ENCODE results near the gene CCDC50. TPM values are rescaled to one million over a fixed set of nuclear protein-coding genes. Genes with fewer than 3 reads are reported as not detected.

Gene CCDC50
- total and polyA plus RNA-seq, 2 experiments from 2014 or later, result 31.6 to 49.6 TPM

DNA sequence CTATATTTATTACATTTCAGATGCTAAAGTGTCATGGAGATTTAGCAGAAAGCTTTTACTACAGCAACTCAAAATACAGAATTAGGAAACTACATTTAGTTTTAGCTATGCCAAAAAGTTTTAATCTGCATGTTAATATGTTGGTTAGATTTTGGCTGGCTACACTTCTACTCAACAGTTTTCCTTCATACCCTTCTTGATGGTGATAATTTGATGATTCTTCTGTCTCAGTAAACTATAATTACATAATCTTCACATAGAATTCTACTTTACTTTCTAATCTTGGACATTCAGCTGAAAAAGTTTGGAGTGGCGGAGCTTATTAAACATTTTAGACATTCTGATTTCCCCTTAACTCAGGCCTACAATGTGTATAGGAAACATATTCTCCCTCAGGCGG is 11.2 kb downstream of the CCDC50 start:
- Histone ChIP-seq H3K4me3 (no peak overlapping the region), H3K4me2 (no peak overlapping the region), H3K36me3 (replicated peaks; ENCODE audit: insufficient read depth, low read depth) (no peaks in the 10 kb centered on the region), H3K79me2 (peaks cover 98% of the 10 kb centered on the region), H3K4me1 (ENCODE audit: insufficient read depth) (peaks cover 21% of the 10 kb centered on the region), H3K9me3 (ENCODE audit: low read depth) (no peaks in the 10 kb centered on the region), H4K20me1 (ENCODE audit: insufficient read depth, poor library complexity, severe bottlenecking) (peaks cover 56% of the 10 kb centered on the region), H2AFZ (no peak overlapping the region), H3K27ac (no peak overlapping the region), H3K27me3 (no peaks in the 10 kb centered on the region), H3K9me2 (replicated peaks; ENCODE audit: insufficient read depth) (no peaks in the 10 kb centered on the region)
- WGBS (ENCODE audit: low lambda C conversion rate, missing lambda C conversion rate), result 98% methylated on average over 2 of the region's 2 CpGs
- TF ChIP-seq EZH2 (IDR thresholded peaks at IDR 0.05; ENCODE audit: borderline replicate concordance), result no peak
- TF ChIP-seq CTCF (IDR thresholded peaks at IDR 0.05; ENCODE audit: poor library complexity), result no peak
- no peak for TF ChIP-seq EZH2phosphoT487 (IDR thresholded peaks at IDR 0.05; ENCODE audit: low read depth, severe bottlenecking, unreplicated experiment)
- DNase-seq (ENCODE audit: low spot score), result no peak

DNA sequence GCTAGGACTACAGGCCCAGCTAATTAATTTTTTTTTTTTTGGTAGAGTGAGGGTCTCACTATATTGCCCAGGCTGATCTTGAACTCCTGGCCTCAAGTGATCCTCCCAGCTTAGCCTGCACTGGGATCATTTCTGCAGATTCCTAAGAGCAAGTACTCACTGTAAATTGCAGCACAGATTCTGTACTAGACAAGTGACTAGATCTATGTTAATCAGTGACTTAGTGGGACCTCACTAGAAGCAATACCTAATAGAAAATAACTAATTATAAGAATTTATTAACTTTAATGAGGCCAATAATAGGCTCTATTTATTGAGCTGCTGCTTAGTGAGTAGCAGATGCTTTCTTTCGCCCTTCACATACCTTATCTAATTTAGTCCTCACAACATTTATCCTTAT is 11.8 kb downstream of the CCDC50 start:
- no peak for DNase-seq (ENCODE audit: low spot score)
- no peak overlapping the region for H3K4me3 ChIP-seq
- no peak overlapping the region for H3K4me2 ChIP-seq
- WGBS (ENCODE audit: low lambda C conversion rate, missing lambda C conversion rate), result 87% methylated on average over 1 of the region's 1 CpG
- no peak overlapping the region for H2AFZ ChIP-seq
- H3K27me3 ChIP-seq, result no peaks in the 10 kb centered on the region
- H3K4me1 ChIP-seq (ENCODE audit: insufficient read depth), result peaks cover 21% of the 10 kb centered on the region
- peaks cover 98% of the 10 kb centered on the region for H3K79me2 ChIP-seq
- H3K9me2 ChIP-seq (replicated peaks; ENCODE audit: insufficient read depth), result no peaks in the 10 kb centered on the region
- H3K9me3 ChIP-seq (ENCODE audit: low read depth), result no peaks in the 10 kb centered on the region
- TF ChIP-seq CTCF (IDR thresholded peaks at IDR 0.05; ENCODE audit: poor library complexity) (no peak), EZH2 (IDR thresholded peaks at IDR 0.05; ENCODE audit: borderline replicate concordance) (no peak), EZH2phosphoT487 (IDR thresholded peaks at IDR 0.05; ENCODE audit: low read depth, severe bottlenecking, unreplicated experiment) (no peak)
- no peak overlapping the region for H3K27ac ChIP-seq
- H3K36me3 ChIP-seq (replicated peaks; ENCODE audit: insufficient read depth, low read depth), result no peaks in the 10 kb centered on the region
- H4K20me1 ChIP-seq (ENCODE audit: insufficient read depth, poor library complexity, severe bottlenecking), result peaks cover 56% of the 10 kb centered on the region

DNA sequence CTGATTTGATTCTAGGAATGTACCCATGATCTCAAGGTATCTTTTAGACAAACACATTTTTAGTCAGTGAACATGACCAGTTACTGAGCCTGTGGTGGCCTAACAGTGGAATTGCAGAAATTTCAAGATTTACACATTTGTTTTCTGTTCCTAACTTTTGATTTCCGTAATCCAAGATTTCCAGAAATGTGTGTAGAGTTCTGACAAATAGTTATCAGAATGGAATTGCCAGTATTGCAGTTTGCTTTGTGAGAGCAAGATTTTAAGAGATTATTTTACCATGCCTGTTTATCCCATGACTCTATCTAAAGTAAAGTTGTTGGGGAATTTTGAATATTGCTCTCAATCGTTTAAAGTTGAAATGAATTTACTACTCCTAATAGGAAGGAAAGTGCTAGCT is 12.8 kb downstream of the CCDC50 start:
- peaks cover 63% of the 10 kb centered on the region for H4K20me1 ChIP-seq (ENCODE audit: insufficient read depth, poor library complexity, severe bottlenecking)
- H3K27me3 ChIP-seq, result no peaks in the 10 kb centered on the region
- H3K4me3 ChIP-seq, result no peak overlapping the region
- 81% methylated on average over 2 of the region's 2 CpGs for WGBS (ENCODE audit: low lambda C conversion rate, missing lambda C conversion rate)
- no peaks in the 10 kb centered on the region for H3K36me3 ChIP-seq (replicated peaks; ENCODE audit: insufficient read depth, low read depth)
- no peak for DNase-seq (ENCODE audit: low spot score)
- H3K9me2 ChIP-seq (replicated peaks; ENCODE audit: insufficient read depth), result no peaks in the 10 kb centered on the region
- H3K27ac ChIP-seq, result no peak overlapping the region
- no peak overlapping the region for H3K4me2 ChIP-seq
- peaks cover 21% of the 10 kb centered on the region for H3K4me1 ChIP-seq (ENCODE audit: insufficient read depth)
- no peak overlapping the region for H2AFZ ChIP-seq
- TF ChIP-seq EZH2phosphoT487 (IDR thresholded peaks at IDR 0.05; ENCODE audit: low read depth, severe bottlenecking, unreplicated experiment), result no peak
- no peak for TF ChIP-seq CTCF (IDR thresholded peaks at IDR 0.05; ENCODE audit: poor library complexity)
- no peak for TF ChIP-seq EZH2 (IDR thresholded peaks at IDR 0.05; ENCODE audit: borderline replicate concordance)
- H3K9me3 ChIP-seq (ENCODE audit: low read depth), result no peaks in the 10 kb centered on the region
- H3K79me2 ChIP-seq, result peaks cover 98% of the 10 kb centered on the region

DNA sequence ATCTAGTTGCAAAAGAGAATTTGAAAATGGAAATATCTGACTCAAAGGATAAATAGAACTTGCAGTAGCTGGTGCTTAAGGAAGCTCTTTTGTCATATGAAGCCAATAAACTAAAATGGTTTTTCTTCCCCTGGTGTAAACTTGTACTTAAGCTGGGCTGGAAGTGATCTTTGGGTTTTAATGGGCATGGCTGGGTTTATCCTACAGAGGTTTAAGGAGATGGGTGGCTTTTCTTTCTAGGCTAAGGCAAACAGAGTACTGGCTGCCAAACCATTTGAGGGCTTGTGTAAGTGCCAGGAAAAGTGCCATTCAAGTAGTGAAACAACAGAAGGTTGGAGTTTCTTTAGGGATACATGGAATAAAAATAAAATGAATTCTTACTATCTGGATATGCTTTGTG is 13.2 kb downstream of the CCDC50 start:
- no peaks in the 10 kb centered on the region for H3K9me3 ChIP-seq (ENCODE audit: low read depth)
- no peaks in the 10 kb centered on the region for H3K27me3 ChIP-seq
- H3K4me1 ChIP-seq (ENCODE audit: insufficient read depth), result peaks cover 21% of the 10 kb centered on the region
- no peak for TF ChIP-seq EZH2 (IDR thresholded peaks at IDR 0.05; ENCODE audit: borderline replicate concordance)
- TF ChIP-seq CTCF (IDR thresholded peaks at IDR 0.05; ENCODE audit: poor library complexity), result no peak
- no peak for TF ChIP-seq EZH2phosphoT487 (IDR thresholded peaks at IDR 0.05; ENCODE audit: low read depth, severe bottlenecking, unreplicated experiment)
- H3K4me3 ChIP-seq, result no peak overlapping the region
- H4K20me1 ChIP-seq (ENCODE audit: insufficient read depth, poor library complexity, severe bottlenecking), result peaks cover 63% of the 10 kb centered on the region
- no peaks in the 10 kb centered on the region for H3K9me2 ChIP-seq (replicated peaks; ENCODE audit: insufficient read depth)
- no peak for DNase-seq (ENCODE audit: low spot score)
- H3K36me3 ChIP-seq (replicated peaks; ENCODE audit: insufficient read depth, low read depth), result no peaks in the 10 kb centered on the region
- H3K27ac ChIP-seq, result no peak overlapping the region
- H2AFZ ChIP-seq, result no peak overlapping the region
- H3K4me2 ChIP-seq, result no peak overlapping the region
- H3K79me2 ChIP-seq, result peaks cover 98% of the 10 kb centered on the region

Data from hepatocyte (in vitro differentiated cells).